GM21423 (cell line): ENCODE results near the gene KCNQ5.
"Not testable (repeated sequence)": the region's sequence is repeated elsewhere in the genome, so short reads cannot be mapped to it uniquely, and the experiment has no call there.

Experiments
- ATAC-seq: cut with Tn5 transposase; IDR thresholded peaks from one replicate; pipeline ENCODE4 v1.9.1; 2021; ENCODE audit warnings: mild to moderate bottlenecking, moderate library complexity; ENCODE audit not compliant: unreplicated experiment

The KCNQ5 gene

DNA sequence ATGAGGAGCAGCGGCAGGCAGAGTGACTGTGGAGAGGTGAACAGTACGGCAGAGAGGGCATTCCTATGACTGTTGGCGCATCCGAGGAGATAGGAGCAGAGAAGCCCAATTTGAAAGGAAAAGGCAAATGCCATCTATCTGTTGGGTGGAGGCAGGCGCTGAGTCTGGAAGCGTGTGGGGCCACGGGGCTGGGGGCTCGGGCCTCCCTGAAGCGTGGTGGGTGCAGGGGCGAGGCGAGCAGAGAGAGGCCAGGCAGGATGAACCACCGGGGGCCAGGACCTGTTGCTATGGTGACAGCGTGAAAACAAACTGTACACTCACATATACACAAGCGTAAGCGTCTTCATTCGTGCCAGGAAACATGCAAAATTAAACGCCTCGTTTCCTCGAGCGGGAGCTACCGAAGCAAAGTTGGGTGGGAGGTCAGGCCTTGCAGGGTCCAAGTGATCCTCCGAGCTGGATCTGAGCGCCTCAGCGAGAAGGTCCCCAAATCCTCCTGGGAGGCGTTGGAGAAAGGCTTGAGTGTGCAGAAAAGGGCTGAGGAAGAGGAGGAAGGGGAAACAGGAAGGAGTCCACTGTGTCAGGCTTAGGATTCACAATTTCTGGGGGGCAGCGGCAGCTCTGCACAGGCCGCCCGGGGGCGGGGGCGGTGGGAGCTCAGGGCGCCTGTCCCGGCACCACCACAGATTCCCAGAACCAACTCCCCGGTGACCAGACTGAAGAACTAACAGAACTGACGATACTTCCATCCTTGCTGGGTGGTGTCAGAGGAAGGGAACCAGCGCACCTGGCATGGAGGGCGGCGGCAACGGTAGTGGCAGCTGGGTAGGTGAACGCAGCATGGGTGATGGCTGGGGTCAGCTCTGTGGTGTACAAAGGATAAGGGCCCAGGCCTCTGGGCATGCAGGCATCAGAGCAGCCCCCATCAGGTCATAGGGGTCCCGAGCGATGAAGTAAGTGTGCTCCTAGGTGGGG lies 535.2 kb downstream of the KCNQ5 start:
- no peak for ATAC-seq

- no peak for ATAC-seq
Measured at GRCh38 chr6:73157870-73158269, 536.0 kb downstream of the KCNQ5 start.

DNA sequence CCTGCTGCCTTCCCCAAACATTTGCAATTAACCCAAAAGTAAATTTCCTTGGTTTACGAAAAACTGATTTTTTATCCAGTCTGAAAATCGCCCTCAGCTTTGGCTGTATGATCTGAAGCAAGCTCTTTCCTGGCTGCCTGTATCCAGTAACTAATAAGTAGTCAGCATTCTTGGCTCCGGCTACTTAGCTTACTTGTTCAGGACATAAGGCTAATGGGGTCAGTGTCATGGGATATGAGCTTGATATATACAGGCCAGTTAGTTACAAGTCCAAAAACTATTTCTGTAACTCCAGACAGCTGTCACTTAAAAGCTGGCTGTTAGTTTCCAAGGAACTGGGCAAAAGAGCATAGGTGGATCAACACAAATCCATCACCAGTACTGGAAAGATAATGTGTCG lies 547.2 kb downstream of the KCNQ5 start:
- ATAC-seq = no peak

DNA sequence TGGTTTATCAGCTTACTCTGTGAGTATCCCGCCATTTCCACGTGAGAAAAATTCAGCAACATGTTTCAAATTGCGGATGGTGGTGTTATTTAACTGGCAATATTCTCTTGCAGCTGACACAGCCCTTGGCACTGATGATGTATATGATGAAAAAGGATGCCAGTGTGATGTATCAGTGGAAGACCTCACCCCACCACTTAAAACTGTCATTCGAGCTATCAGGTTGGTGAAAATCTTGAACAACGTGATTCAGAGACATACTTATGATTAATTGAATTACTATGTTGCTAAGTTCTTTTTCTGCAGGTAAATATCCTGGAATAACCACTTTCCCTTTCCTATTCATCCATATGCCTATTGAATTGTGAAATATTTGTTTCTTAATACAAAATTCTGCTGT lies 547.8 kb downstream of the KCNQ5 start:
- no peak for ATAC-seq

DNA sequence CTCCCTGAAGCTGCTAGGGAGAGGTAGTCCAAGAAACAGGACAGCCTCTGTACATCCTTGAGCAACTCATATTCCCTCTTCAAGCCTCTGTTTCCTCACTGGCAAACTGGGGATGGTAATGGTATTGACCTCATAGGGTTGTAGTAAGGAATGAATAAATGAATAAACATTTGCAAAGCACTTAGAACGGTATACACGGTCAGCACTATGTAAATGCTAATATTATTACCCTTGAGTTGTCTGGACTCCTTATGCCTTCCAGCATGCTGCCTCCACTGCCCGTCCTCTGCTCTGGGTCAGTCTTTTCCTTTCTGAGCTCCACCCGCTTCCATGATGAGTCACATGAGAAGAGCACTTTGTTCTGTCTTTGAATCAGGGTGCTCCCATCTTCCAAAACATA lies 552.8 kb downstream of the KCNQ5 start:
- ATAC-seq = no peak

- no peak for ATAC-seq
Measured at GRCh38 chr6:73176057-73176456, 554.2 kb downstream of the KCNQ5 start.

- ATAC-seq = no peak
Measured at GRCh38 chr6:73177221-73177944, 555.5 kb downstream of the KCNQ5 start.

- no peak for ATAC-seq
Measured at GRCh38 chr6:73180076-73180738, 558.3 kb downstream of the KCNQ5 start.

GRCh38 chr6:73180763-73181619 lies 559.1 kb downstream of the KCNQ5 start:
- ATAC-seq = peak; percentile 81

GRCh38 chr6:73182021-73182607 lies 560.2 kb downstream of the KCNQ5 start:
- ATAC-seq = peak; percentile 37

DNA sequence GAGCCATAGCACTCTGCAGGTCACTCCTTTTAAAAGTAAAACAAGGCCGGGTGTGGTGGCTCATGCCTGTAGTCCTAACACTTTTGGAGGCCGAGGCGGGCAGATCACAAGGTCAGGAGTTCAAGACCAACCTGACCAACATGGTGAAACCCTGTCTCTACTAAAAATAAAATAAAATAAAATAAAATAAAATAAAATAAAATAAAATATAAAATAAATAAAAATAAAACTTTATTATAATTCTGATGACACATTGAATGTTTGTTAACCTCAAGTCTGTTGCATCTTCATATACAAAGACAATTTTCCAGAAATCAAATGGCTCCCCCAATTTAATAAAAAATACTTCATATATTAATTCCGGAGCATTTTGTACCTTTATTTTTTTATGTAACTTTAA lies 571.4 kb downstream of the KCNQ5 start:
- not testable (repeated sequence) for ATAC-seq

GRCh38 chr6:73194744-73195143 lies 572.9 kb downstream of the KCNQ5 start:
- no peak for ATAC-seq

- no peak for ATAC-seq
Measured at GRCh38 chr6:73200247-73200646, 578.4 kb downstream of the KCNQ5 start.

DNA sequence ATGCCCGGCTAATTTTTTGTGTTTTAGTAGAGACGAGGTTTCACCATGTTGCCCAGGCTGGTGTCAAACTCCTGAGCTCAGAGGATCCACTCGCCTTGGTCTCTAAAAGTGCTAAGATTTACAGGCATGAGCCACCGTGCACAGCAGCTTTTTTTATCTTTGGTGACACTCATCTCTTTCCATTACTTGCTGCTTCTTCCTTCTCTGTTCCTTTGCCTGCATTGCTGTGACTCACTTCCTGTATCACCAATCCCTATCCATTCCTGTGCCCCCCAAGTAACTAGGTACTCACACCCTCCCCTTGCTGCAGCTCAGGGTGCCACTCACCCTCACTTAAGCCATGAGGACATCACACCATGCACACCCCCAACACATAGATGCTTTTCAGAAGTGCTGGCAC lies 578.9 kb downstream of the KCNQ5 start:
- no peak for ATAC-seq

DNA sequence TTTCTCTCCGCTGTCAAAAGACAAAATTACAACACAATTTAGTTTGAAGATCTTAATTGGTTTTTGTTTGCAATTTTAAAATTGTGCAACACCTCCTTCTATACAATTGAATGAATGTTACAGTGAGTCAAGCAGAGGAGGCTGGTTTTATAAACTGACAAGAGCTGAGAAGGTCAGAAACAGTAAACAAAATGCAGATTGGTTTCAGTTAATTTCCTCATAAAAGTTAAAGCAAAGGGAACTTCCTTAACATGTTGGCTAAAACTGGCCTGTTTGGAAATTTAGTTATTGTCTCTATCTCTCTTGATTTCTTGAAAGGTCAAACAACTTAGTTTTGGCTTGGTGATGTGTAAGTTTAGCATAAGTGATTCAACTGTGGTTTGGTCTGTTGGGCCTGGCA lies 581.2 kb downstream of the KCNQ5 start:
- ATAC-seq = no peak

- no peak for ATAC-seq
Measured at GRCh38 chr6:73204252-73204651, 582.4 kb downstream of the KCNQ5 start.

GRCh38 chr6:73207221-73207837 lies 585.5 kb downstream of the KCNQ5 start:
- ATAC-seq = no peak

- ATAC-seq = no peak
Measured at GRCh38 chr6:73209117-73209516, 587.3 kb downstream of the KCNQ5 start.

DNA sequence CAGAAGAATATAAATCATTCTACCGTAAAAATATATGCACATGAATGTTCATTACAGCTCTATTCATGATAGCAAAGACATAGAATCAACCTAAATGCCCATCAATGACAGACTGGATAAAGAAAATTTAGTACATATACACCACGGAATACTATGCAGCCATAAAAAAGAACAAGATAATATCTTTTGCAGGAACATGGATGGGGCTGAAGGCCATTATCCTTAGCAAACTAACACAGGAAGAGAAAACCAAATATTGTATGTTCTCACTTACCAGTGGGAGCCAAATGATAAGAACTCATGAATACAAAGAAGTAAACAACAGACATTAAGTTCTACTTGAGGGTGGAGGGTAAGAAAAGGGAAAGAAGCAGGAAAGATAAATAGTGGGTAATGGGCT lies 595.0 kb downstream of the KCNQ5 start:
- no peak for ATAC-seq

DNA sequence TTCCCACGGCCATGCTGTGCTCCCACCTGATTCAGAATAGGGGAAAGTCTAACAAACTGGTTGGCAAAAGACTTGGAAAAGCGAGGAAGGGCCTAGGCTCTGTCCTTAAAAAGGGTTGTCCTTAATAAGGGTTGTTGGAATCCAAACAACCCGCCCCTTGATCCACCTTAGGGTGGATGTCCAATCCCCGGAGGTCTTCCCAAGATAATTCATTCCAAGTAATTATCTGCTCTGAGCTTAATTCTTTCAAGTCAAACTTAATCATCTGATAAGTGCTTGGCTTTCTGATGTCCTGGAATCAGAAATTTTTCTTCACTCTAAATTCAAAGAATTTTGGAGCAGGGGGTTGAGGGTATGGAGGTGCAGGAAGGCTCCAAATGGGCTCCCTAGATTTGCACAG lies 603.5 kb downstream of the KCNQ5 start, which contains the start of gene KHDC1L:
KHDC1L (minus strand) TSS at position 101 of the 400 bp plus-strand sequence; CDS start at position 13, 88 bp downstream.
- no peak for ATAC-seq
